GM12878 (cell line): ENCODE data around the gene AMN. TPM values are rescaled to one million over a fixed set of nuclear protein-coding genes. Genes with fewer than 3 reads are reported as not detected.

Experiments
- ATAC-seq: fragments of 200-7000 bp; cut with Tn5 transposase; 3 replicates; pipeline ENCODE4 v1.9.1; 2020; ENCODE audit warnings: mild to moderate bottlenecking, moderate library complexity
- BruUV-seq: library from RNA; stranded (reverse); fragments of 400-500 nt; replicated peaks from 2 replicates; lab custom pipeline; 2021; lab: Mats Ljungman, UMichigan
- CTCF ChIA-PET: fragments of 300-600 bp; sonication (Branson Sonifier 250); formaldehyde crosslinking; extraction: SDS; loops from one replicate; lab custom pipeline; 2021; ENCODE audit warnings: inconsistent platforms; lab: Yijun Ruan, JAX
- POLR2A ChIA-PET: fragments of 350-600 bp; formaldehyde crosslinking; extraction: SDS; loops from one replicate; lab custom pipeline; 2021; ENCODE audit warnings: inconsistent platforms; lab: Charles Lee
- RAD21 ChIA-PET: fragments of 300-600 bp; sonication (Branson Sonifier 250); formaldehyde crosslinking; loops from one replicate; lab custom pipeline; 2023; ENCODE audit warnings: antibody characterized with exemption; ENCODE audit not compliant: unreplicated experiment; lab: Charles Lee
- SMC1A ChIA-PET: fragments of 300-600 bp; sonication (Branson Sonifier 250); formaldehyde crosslinking; loops from one replicate; lab custom pipeline; 2023; ENCODE audit not compliant: unreplicated experiment, uncharacterized antibody; lab: Charles Lee
- DNase-seq: peaks from one replicate; pipeline ENCODE4 v3.0.0-alpha.2; 2011; ENCODE audit warnings: low read depth, low spot score
- FAIRE-seq: peaks from 3 replicates; lab custom pipeline; 2011; peaks lifted over from hg19 to GRCh38; lab: Jason Lieb, UNC
- H2AFZ ChIP-seq: 2 replicates; pipeline ENCODE4 v1.6.0; 2011; ENCODE audit warnings: low read depth, low read length, control low read depth; ENCODE audit not compliant: control insufficient read depth
- H3K27ac ChIP-seq: 2 replicates; pipeline ENCODE4 v1.5.1; 2011; ENCODE audit warnings: control low read depth; ENCODE audit not compliant: control insufficient read depth, insufficient read depth
- H3K27me3 ChIP-seq, 2 experiments: replicated peaks in 1 of 2; 2 replicates each; pipeline versions ENCODE4 v1.6.0 to v1.6.1; 2011; ENCODE audit warnings: low read length in 1 of 2; ENCODE audit not compliant: control insufficient read depth in 2 of 2, insufficient read depth in 2 of 2
- H3K36me3 ChIP-seq, 2 experiments: 2 replicates each; pipeline ENCODE4 v1.5.1; 2011; ENCODE audit warnings: low read length in 1 of 2; ENCODE audit not compliant: control insufficient read depth in 2 of 2, insufficient read depth in 2 of 2
- H3K4me1 ChIP-seq: 2 replicates; pipeline ENCODE4 v1.6.1; 2011; ENCODE audit warnings: mild to moderate bottlenecking, low read length, moderate library complexity, mixed read lengths; ENCODE audit not compliant: control insufficient read depth, insufficient read depth
- H3K4me2 ChIP-seq: 2 replicates; pipeline ENCODE4 v1.6.0; 2011; ENCODE audit warnings: control low read depth; ENCODE audit not compliant: control insufficient read depth, insufficient read depth
- H3K4me3 ChIP-seq: fragments of 200-600 bp; sonication (generic); 2 replicates; pipeline ENCODE4 v1.5.1; 2016
- H3K79me2 ChIP-seq: 2 replicates; pipeline ENCODE4 v1.6.0; 2011; ENCODE audit warnings: low read length; ENCODE audit not compliant: control insufficient read depth, insufficient read depth
- H3K9ac ChIP-seq: 2 replicates; pipeline ENCODE4 v1.8.0; 2011; ENCODE audit warnings: low read length, control low read depth, mixed read lengths; ENCODE audit not compliant: control insufficient read depth, insufficient read depth
- H3K9me3 ChIP-seq: replicated peaks from 3 replicates; pipeline ENCODE4 v1.5.1; 2011; ENCODE audit warnings: mild to moderate bottlenecking, low read length; ENCODE audit not compliant: control insufficient read depth, insufficient read depth
- H4K20me1 ChIP-seq: 2 replicates; pipeline ENCODE4 v1.6.0; 2011; ENCODE audit not compliant: control insufficient read depth, insufficient read depth
- BACH1 ChIP-seq: fragments of 450-650 bp; IDR thresholded peaks from 2 replicates; pipeline ENCODE4 v1.6.1; 2017; ENCODE audit warnings: mild to moderate bottlenecking, borderline replicate concordance
- CBFB ChIP-seq: IDR thresholded peaks from 2 replicates; pipeline ENCODE4 v1.6.1; 2016; ENCODE audit warnings: antibody characterized with exemption, low read depth
- CTCF ChIP-seq, 3 experiments: IDR thresholded peaks in 2 of 3; conservative IDR thresholded peaks in 1 of 3; 2 replicates each; pipeline ENCODE4 v1.5.1; 2011; ENCODE audit warnings: low read depth in 3 of 3, low read length in 3 of 3, mild to moderate bottlenecking in 3 of 3, control low read depth in 2 of 3, moderate library complexity in 2 of 3, inconsistent platforms in 1 of 3, mixed read lengths in 1 of 3; ENCODE audit not compliant: control insufficient read depth in 2 of 3, insufficient read depth in 1 of 3; ENCODE audit errors: extremely low read depth in 1 of 3
- E2F4 ChIP-seq: IDR thresholded peaks from 2 replicates; pipeline ENCODE4 v1.6.1; 2012; ENCODE audit warnings: low read depth, low read length, improper control_type of control experiment
- EGR1 ChIP-seq, 2 experiments: IDR thresholded peaks; 1 replicate in 1 of 2; 2 replicates in 1 of 2; pipeline ENCODE4 v1.6.1; 2011 to 2012; ENCODE audit warnings: low read depth in 2 of 2, low read length in 2 of 2, borderline replicate concordance in 1 of 2, mild to moderate bottlenecking in 1 of 2, moderate library complexity in 1 of 2
- HDAC2 ChIP-seq: fragments of 200-600 bp; sonication (generic); IDR thresholded peaks from 2 replicates; pipeline ENCODE4 v1.6.1; 2017
- MEF2B ChIP-seq: fragments of 450-650 bp; IDR thresholded peaks from 2 replicates; pipeline ENCODE4 v1.6.1; 2018; ENCODE audit warnings: mild to moderate bottlenecking, moderate library complexity; ENCODE audit not compliant: partially characterized antibody, poor library complexity, severe bottlenecking
- MXI1 ChIP-seq: fragments of 150-350 bp; IDR thresholded peaks from 2 replicates; pipeline ENCODE4 v1.6.1; 2011; ENCODE audit warnings: low read depth, mild to moderate bottlenecking, inconsistent platforms, low read length, improper control_type of control experiment
- NR2C1 ChIP-seq: fragments of 450-650 bp; IDR thresholded peaks from 2 replicates; pipeline ENCODE4 v1.6.1; 2017; ENCODE audit warnings: antibody characterized with exemption, mild to moderate bottlenecking, moderate library complexity
- NR2F1 ChIP-seq: fragments of 450-650 bp; conservative IDR thresholded peaks from 2 replicates; pipeline ENCODE4 v1.6.1; 2017; ENCODE audit warnings: mild to moderate bottlenecking
- POLR2A ChIP-seq: IDR thresholded peaks from 2 replicates; pipeline ENCODE4 v1.6.1; 2011; ENCODE audit warnings: low read depth, mild to moderate bottlenecking, low read length
- POLR2AphosphoS5 ChIP-seq: IDR thresholded peaks from 2 replicates; pipeline ENCODE4 v1.6.1; 2011; ENCODE audit warnings: mild to moderate bottlenecking, low read length, inconsistent platforms
- SPI1 ChIP-seq: IDR thresholded peaks from 2 replicates; pipeline ENCODE4 v1.6.1; 2011; ENCODE audit warnings: low read depth, mild to moderate bottlenecking, low read length, moderate library complexity, borderline replicate concordance; ENCODE audit not compliant: insufficient read depth
- TAF1 ChIP-seq: IDR thresholded peaks from 2 replicates; pipeline ENCODE4 v1.6.1; 2011; ENCODE audit warnings: mild to moderate bottlenecking, low read depth, low read length, borderline replicate concordance
- ZNF622 ChIP-seq: fragments of 450-650 bp; IDR thresholded peaks from 2 replicates; pipeline ENCODE4 v1.6.1; 2017; ENCODE audit warnings: mild to moderate bottlenecking, inconsistent platforms
- WGBS: methylation state at CpG from one replicate; pipeline ENCODE4 v1.1.6; 2016; ENCODE audit warnings: low lambda C conversion rate; ENCODE audit not compliant: insufficient replicate concordance, insufficient coverage; ENCODE audit errors: missing lambda C conversion rate; 5-methylcytosine and 5-hydroxymethylcytosine counted together
- in situ Hi-C: fragments of 300-500 bp; cut with MboI; formaldehyde crosslinking; loops from 9 replicates; pipeline ENCODE4 v1.14.3; 2018; ENCODE audit warnings: mixed read lengths
- intact Hi-C: fragments of 100-400 bp; cut with micrococcal nuclease; formaldehyde crosslinking; loops from one replicate; pipeline ENCODE4 v1.14.2; 2022; ENCODE audit not compliant: unreplicated experiment
- polyA plus RNA-seq, 11 experiments: library from polyadenylated mRNA; depleted of rRNA in 4 of 11; unstranded in 6 of 11; stranded (reverse) in 5 of 11; fragments of >200 nt; fragmentation: Nextera tagmentation in 4 of 11; fragmentation: Illumina TruSeq in 1 of 11; extraction: Ambion mirVana in 4 of 11; extraction: Trizol in 1 of 11; gene quantifications; 1 replicate in 1 of 11; 2 replicates in 10 of 11; pipeline versions ENCODE4 v1.2.1 to v1.2.3, GENCODE V29; 2011 to 2016; ENCODE audit warnings: inconsistent platforms in 2 of 11, missing spikeins in 2 of 11, low read depth in 1 of 11
- total RNA-seq, 4 experiments: library from RNA; depleted of rRNA in 3 of 4; stranded (reverse); fragments of >200 nt in 3 of 4; fragmentation: Illumina TruSeq in 1 of 4; extraction: Trizol in 1 of 4; gene quantifications; 2 replicates each; pipeline versions ENCODE4 v1.2.1 to v1.2.3, GENCODE V29; 2013 to 2021
- TF ChIP-seq, protein P1 (sequence below): fragments of 450-650 bp; IDR thresholded peaks from 2 replicates; pipeline ENCODE4 v1.6.1; 2016; ENCODE audit warnings: mild to moderate bottlenecking, moderate library complexity, borderline replicate concordance

Gene AMN
- total and polyA plus RNA-seq, 10 of the 15 experiments (the other 5 are each of a cell fraction or from before 2014, with no cell fraction given) = 0.03 to 0.33 (median 0.11) TPM; not detected in 6

DNA sequence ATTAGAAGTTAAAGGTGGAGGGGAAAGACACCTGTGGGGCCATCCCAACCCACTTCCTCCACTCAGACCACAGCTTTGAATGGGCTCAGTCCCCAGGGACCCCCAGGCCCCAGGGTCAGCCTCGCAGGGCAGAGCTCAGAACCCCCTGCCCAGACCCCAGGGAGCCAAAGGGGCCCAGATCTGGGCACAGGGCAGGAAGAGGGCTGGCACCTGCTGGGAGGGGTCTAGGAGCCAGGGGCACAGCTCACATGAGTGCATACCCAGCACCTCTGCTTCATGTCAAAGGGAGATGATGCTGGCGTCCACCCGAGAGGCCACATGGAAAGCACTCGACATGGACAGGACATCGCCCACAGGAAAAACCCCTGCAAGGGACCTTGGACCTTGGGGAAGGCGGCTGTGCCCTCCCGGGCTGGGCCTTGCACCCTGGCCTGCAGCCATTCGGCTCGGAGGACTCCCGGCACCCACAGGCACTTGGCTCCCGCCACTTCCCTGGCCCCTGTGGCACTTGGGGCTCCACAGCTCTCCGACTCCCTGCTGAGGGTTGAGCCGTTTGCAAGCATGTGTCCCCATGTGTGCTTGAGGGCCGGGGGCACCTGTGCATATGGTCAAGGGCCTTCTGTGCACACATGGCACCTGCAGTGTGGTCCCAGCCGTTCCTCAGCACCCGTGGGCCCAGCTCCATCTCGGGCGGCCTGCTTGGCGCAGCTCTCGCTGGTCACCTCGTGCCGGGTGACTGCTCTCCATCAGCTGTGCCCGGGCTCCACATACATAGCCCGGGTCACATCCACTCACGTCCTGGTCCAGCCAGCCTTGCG lies 7.8 kb upstream of the AMN start:
- H4K20me1 ChIP-seq = no peaks in the 10 kb centered on the region
- peak; percentile 9 for ATAC-seq
- BruUV-seq = no TSS peak
- H3K36me3 ChIP-seq = peaks cover 2 to 3% of the 10 kb centered on the region in 2 experiments; a peak in 2 of 4 replicates
- H3K9me3 ChIP-seq = no peaks in the 10 kb centered on the region
- in situ Hi-C loops (loop anchor here (5.0 kb wide), 1 partner anchor 217 kb away; no protein-coding TSS in a partner anchor), intact Hi-C loops (loop anchor here (5.0 to 10.0 kb wide), 3 partner anchors 137 to 390 kb away; partner anchors contain the start of genes RCOR1 and TRAF3)
- ChIA-PET POLR2A (interaction anchor here (0.7 kb wide), 1 partner anchor 218 kb away, joined by 3 read pairs; no protein-coding TSS in a partner anchor), CTCF (interaction anchor here (0.8 to 4.5 kb wide), 6 partner anchors 12 to 320 kb away, joined by 3 to 47 read pairs (median 11); no protein-coding TSS in a partner anchor), RAD21 (interaction anchor here (1.0 to 3.6 kb wide), 3 partner anchors 13 to 220 kb away, joined by 5 to 20 read pairs (median 15); no protein-coding TSS in a partner anchor), SMC1A (interaction anchor here (1.2 to 5.4 kb wide), 2 partner anchors 37 to 220 kb away, joined by 5 to 52 read pairs; no protein-coding TSS in a partner anchor)
- DNase-seq = no peak
- no peak overlapping the region for H2AFZ ChIP-seq
- no peaks in the 10 kb centered on the region for H3K79me2 ChIP-seq
- FAIRE-seq = no peak
- H3K9ac ChIP-seq = no peak overlapping the region
- H3K4me1 ChIP-seq = peaks cover 22% of the 10 kb centered on the region
- H3K27ac ChIP-seq = no peak overlapping the region
- H3K27me3 ChIP-seq = no peaks in the 10 kb centered on the region
- no peak overlapping the region for H3K4me3 ChIP-seq
- no peak overlapping the region for H3K4me2 ChIP-seq
- WGBS = 67% methylated on average over 26 of the region's 26 CpGs
- no peak for TF ChIP-seq NR2C1
- TF ChIP-seq POLR2A = peak; percentile 68
- TF ChIP-seq MEF2B = peak; percentile 73
- TF ChIP-seq POLR2AphosphoS5 = peak; percentile 52
- no peak for TF ChIP-seq HDAC2
- peak; percentile 45 for TF ChIP-seq NR2F1
- no peak for TF ChIP-seq E2F4
- TF ChIP-seq TAF1 = no peak
- TF ChIP-seq MXI1 = no peak
- no peak for TF ChIP-seq EGR1 (IDR thresholded peaks at IDR 0.05; ENCODE audit: borderline replicate concordance in 1 of 2, low read depth in 2 of 2, low read length in 2 of 2)
- no peak for TF ChIP-seq ZNF622
- TF ChIP-seq CTCF (IDR thresholded peaks at IDR 0.05 in 2 of 3, conservative IDR thresholded peaks at IDR 0.05 in 1 of 3; ENCODE audit: control insufficient read depth in 2 of 3, extremely low read depth in 1 of 3, insufficient read depth in 1 of 3, low read depth in 3 of 3, low read length in 3 of 3) = no peak
- TF ChIP-seq SPI1 = 0 out of 2 replicates have a peak, but pooled peaks have one; percentile 11
- TF ChIP-seq CBFB = no peak
- TF ChIP-seq BACH1 = no peak
- TF ChIP-seq, protein P1, sequence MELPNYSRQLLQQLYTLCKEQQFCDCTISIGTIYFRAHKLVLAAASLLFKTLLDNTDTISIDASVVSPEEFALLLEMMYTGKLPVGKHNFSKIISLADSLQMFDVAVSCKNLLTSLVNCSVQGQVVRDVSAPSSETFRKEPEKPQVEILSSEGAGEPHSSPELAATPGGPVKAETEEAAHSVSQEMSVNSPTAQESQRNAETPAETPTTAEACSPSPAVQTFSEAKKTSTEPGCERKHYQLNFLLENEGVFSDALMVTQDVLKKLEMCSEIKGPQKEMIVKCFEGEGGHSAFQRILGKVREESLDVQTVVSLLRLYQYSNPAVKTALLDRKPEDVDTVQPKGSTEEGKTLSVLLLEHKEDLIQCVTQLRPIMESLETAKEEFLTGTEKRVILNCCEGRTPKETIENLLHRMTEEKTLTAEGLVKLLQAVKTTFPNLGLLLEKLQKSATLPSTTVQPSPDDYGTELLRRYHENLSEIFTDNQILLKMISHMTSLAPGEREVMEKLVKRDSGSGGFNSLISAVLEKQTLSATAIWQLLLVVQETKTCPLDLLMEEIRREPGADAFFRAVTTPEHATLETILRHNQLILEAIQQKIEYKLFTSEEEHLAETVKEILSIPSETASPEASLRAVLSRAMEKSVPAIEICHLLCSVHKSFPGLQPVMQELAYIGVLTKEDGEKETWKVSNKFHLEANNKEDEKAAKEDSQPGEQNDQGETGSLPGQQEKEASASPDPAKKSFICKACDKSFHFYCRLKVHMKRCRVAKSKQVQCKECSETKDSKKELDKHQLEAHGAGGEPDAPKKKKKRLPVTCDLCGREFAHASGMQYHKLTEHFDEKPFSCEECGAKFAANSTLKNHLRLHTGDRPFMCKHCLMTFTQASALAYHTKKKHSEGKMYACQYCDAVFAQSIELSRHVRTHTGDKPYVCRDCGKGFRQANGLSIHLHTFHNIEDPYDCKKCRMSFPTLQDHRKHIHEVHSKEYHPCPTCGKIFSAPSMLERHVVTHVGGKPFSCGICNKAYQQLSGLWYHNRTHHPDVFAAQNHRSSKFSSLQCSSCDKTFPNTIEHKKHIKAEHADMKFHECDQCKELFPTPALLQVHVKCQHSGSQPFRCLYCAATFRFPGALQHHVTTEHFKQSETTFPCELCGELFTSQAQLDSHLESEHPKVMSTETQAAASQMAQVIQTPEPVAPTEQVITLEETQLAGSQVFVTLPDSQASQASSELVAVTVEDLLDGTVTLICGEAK = no peak
